Measurements from ENCODE around the gene TMEM187.

DNA sequence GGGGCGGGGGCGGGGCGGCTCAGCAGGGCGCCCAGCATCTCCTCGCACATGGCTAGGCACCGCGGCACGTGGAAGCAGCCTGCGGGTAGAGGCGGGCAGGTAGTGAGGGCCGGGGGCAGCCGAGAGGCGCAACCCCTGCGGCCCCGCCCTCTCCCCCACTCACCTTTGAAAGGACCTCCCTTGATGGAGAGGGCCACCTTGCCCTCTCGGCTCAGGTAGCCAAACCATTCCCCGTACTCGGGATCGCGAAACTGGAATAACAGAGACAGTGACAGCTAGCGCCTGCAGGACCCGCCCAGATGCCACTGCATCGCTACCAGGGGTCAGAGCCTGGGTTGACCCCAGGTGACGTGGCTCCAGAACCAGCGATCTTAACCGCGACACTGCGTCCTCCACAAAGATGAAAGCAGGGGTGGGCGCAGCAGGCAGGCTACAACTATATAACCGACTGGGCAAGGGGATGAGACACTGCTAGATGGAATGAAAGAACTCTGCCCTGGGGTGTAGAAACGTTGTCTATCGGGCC is 37.2 kb upstream of the TMEM187 start:
- TF ChIP-seq, protein P1, sequence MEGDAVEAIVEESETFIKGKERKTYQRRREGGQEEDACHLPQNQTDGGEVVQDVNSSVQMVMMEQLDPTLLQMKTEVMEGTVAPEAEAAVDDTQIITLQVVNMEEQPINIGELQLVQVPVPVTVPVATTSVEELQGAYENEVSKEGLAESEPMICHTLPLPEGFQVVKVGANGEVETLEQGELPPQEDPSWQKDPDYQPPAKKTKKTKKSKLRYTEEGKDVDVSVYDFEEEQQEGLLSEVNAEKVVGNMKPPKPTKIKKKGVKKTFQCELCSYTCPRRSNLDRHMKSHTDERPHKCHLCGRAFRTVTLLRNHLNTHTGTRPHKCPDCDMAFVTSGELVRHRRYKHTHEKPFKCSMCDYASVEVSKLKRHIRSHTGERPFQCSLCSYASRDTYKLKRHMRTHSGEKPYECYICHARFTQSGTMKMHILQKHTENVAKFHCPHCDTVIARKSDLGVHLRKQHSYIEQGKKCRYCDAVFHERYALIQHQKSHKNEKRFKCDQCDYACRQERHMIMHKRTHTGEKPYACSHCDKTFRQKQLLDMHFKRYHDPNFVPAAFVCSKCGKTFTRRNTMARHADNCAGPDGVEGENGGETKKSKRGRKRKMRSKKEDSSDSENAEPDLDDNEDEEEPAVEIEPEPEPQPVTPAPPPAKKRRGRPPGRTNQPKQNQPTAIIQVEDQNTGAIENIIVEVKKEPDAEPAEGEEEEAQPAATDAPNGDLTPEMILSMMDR (IDR thresholded peaks at IDR 0.05) = no peak
- no peak for TF ChIP-seq POLR2AphosphoS5 (IDR thresholded peaks at IDR 0.05; ENCODE audit: insufficient read depth in 1 of 2, low read depth in 1 of 2)
